ENCODE results near the gene GTF3C1.

DNA sequence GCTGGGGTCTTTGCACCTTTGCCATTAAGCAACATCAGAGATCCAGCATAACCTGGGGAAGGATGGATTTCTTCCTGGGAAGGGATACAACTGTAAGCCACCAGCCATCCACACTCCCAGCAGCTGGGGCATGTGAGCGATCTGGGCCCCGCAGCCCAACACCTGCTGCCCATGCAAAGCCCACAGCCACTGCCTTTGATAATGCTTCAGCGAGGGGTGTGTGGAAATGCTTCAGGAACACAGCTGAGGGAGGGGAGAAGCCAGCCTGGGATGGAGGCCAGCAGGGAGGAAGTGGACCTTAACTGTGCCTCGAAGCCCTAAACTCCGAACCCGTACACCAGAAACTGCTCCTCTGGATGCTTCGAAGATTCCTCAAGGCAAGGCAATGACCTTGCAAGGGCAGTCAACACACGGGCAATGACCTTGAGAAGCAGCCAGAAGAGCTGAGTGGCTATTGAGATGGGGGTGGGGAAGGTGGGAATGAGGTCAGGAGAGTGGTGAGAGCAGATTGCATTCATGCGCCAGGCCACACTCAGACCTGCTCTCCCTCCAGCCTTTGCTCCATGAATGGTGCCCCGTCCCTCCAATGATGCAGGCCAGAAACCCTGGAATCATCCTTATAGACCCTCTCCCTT, 49.3 kb upstream of the GTF3C1 start:
- TF ChIP-seq, protein P1, sequence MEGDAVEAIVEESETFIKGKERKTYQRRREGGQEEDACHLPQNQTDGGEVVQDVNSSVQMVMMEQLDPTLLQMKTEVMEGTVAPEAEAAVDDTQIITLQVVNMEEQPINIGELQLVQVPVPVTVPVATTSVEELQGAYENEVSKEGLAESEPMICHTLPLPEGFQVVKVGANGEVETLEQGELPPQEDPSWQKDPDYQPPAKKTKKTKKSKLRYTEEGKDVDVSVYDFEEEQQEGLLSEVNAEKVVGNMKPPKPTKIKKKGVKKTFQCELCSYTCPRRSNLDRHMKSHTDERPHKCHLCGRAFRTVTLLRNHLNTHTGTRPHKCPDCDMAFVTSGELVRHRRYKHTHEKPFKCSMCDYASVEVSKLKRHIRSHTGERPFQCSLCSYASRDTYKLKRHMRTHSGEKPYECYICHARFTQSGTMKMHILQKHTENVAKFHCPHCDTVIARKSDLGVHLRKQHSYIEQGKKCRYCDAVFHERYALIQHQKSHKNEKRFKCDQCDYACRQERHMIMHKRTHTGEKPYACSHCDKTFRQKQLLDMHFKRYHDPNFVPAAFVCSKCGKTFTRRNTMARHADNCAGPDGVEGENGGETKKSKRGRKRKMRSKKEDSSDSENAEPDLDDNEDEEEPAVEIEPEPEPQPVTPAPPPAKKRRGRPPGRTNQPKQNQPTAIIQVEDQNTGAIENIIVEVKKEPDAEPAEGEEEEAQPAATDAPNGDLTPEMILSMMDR (IDR thresholded peaks at IDR 0.05): no peak
- TF ChIP-seq POLR2A (IDR thresholded peaks at IDR 0.05): no peak

Data from adrenal gland (tissue), 5 donors.